Measurements from ENCODE around the gene VPS26B. TPM values are rescaled to one million over a fixed set of nuclear protein-coding genes. Genes with fewer than 3 reads are reported as not detected.
"Not testable (repeated sequence)": the region's sequence is repeated elsewhere in the genome, so short reads cannot be mapped to it uniquely, and the experiment has no call there.

VPS26B gene
- total RNA-seq, 1 donor from 2014 or later = 24.1 TPM

- ATAC-seq = no peak
Observed at GRCh38 chr11:134260983-134261382, 36.5 kb downstream of the VPS26B start.

- ATAC-seq = no peak
Observed at GRCh38 chr11:134261626-134262488, 37.4 kb downstream of the VPS26B start.

GRCh38 chr11:134264966-134265764, 40.7 kb downstream of the VPS26B start:
- ATAC-seq = no peak

- no peak for ATAC-seq
Observed at GRCh38 chr11:134266440-134266839, 42.0 kb downstream of the VPS26B start.

GRCh38 chr11:134266841-134267251, 42.4 kb downstream of the VPS26B start:
- peak; percentile 72 for ATAC-seq

- ATAC-seq = no peak
Observed at GRCh38 chr11:134267461-134267860, 43.0 kb downstream of the VPS26B start.

- ATAC-seq = no peak
Observed at GRCh38 chr11:134267966-134268365, 43.5 kb downstream of the VPS26B start.

GRCh38 chr11:134270250-134270714, 45.8 kb downstream of the VPS26B start:
- no peak for ATAC-seq

GRCh38 chr11:134271978-134272377, 47.5 kb downstream of the VPS26B start:
- no peak for ATAC-seq

- no peak for ATAC-seq
Observed at GRCh38 chr11:134272381-134273316, 48.2 kb downstream of the VPS26B start.

GRCh38 chr11:134273317-134273712, 48.8 kb downstream of the VPS26B start:
- ATAC-seq = no peak

GRCh38 chr11:134275188-134275533, 50.7 kb downstream of the VPS26B start:
- no peak for ATAC-seq

GRCh38 chr11:134275534-134276395, 51.3 kb downstream of the VPS26B start, which contains the start of gene GLB1L3:
Gene GLB1L3, plus strand, starts transcription at chr11:134276379. Its CDS starts 362 bp downstream, at chr11:134276741.
- ATAC-seq = peak; percentile 90

- peak; percentile 21 for ATAC-seq
Observed at GRCh38 chr11:134276396-134277182, 52.1 kb downstream of the VPS26B start.

- no peak for ATAC-seq
Observed at GRCh38 chr11:134277183-134278001, 52.9 kb downstream of the VPS26B start.

- no peak for ATAC-seq
Observed at GRCh38 chr11:134278356-134278755, 53.9 kb downstream of the VPS26B start.

- ATAC-seq = not testable (repeated sequence)
Observed at GRCh38 chr11:134281635-134282034, 57.2 kb downstream of the VPS26B start.

GRCh38 chr11:134282121-134283045, 57.9 kb downstream of the VPS26B start:
- ATAC-seq = peak; percentile 50

Measured in esophagus mucosa (tissue), 1 donor.